NCI-H345 treated with DMSO at 0.1 percent for 48 hours (cell line): ENCODE data around the gene KIRREL3.
A peak's percentile ranks its signal among the peaks of the same experiment; 100 is the strongest.

Source experiments
- DNase-seq: peaks from one replicate; lab custom pipeline; 2025; ENCODE audit not compliant: unreplicated experiment; lab: John Stamatoyannopoulos, UW

Gene KIRREL3

DNA sequence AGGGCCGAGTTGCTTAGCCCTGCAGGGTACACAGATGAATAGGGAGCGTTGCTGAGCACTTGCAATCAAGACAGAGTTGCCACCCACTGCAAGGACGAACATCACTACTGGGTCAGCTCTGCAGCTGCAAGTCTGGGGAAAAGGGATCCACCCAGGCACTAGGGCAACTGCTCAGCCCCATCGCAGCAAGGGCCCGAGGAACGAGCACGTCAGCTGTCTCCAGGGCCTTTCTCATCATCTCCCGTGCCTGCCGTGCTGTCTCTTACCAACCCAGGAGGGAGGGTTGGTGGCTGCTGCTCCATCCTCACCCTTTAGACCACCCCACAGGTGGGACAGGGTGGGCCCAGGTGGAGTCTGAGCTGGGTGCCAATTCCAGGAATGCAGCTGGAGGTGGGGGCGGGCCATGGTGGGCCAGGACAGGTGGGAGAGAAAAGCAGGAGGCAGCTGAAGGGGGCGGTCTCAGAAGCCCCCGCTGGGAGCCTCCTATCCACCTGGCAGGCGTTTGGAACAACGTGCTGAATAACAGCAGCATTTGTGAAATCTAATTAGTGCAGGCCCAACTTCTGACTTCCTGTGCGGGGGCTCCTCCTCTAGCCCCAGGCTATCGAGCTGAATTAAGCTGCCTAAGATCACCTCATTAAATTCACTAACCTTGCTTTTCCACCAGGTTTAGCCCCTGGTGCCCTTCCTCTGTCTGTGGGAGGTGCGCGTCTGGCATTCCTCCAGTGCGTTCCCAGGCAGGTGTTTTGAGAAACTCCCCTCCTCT, 392.6 kb downstream of the KIRREL3 start:
- peak; percentile 83 for DNase-seq

DNA sequence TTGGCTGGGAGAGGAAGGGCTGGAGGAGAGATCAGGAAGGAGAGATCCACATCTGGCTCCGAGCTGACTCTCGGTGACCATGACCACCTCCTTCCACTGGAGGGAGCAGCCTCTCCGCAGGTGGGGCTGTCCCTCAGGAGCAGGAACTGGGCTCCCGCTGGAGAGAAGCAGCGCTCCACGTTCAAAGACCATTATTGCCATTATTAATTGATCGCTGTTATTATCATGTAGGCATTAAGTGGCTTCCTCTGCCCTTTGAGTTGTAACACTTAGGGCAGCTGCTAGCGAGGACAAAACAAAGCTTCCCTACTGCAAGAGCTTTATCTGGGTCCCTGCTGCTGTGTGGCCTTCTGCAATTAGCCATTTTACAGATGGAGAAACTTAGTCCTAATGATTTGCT, 393.2 kb downstream of the KIRREL3 start:
- DNase-seq: peak; percentile 51

DNA sequence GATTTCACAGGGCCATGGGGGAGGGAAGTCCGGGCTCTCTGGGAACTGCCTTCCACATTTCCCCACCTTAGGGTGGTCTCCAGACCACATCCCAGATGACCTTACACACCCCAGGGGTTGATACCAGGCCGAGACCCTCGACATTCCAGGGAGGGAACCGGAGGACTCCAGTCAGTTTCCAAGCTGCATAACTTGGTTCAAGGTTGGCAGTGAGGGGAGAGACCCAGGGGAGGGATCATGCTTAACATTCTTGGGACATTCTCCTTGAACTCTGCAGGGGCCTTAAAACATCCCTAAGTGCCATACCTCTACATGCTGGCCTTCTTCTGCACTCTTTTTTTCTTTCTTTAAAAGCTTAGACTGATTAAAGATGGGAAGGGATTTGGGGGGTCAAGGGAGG, 394.1 kb downstream of the KIRREL3 start:
- DNase-seq: no peak

DNA sequence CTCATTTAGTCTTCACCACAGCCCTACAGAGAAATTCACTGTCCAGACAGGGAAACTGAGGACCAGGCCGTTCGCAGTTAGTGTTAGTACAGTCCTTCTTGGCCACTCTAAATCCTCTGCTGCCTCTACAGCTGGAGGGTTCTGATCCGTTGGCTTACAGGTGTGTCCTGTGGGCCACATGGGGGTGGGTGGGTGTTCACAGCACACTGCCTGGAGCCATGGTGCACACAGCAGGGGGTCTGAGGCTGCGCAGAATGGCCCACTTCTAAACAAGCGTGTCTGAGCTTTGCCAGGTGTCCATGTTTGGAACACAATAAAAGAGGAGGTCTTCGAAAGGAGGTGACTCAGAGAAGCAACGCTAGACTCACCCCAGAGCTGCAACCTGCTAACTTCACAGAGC, 396.1 kb downstream of the KIRREL3 start:
- peak; percentile 67 for DNase-seq

DNA sequence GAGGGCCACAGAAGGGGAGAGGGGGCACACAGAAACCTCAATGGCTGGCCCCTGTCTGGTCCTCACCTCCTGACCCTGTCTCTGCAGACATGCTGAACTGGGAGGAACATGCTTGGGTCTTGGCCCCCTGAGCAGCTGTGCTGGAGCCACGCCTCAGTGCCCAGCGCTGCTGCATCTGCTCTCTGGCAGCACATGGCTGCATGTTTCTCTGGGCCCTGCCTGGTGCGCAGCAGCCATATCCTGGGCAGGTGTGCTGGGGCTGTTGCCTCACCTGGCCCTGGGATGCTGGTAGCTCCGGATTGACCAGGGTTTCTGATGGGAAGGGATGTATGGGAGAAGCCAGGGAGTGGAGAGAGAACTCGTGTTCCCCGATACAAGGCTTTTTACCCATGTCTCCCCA, 397.1 kb downstream of the KIRREL3 start:
- DNase-seq: no peak

DNA sequence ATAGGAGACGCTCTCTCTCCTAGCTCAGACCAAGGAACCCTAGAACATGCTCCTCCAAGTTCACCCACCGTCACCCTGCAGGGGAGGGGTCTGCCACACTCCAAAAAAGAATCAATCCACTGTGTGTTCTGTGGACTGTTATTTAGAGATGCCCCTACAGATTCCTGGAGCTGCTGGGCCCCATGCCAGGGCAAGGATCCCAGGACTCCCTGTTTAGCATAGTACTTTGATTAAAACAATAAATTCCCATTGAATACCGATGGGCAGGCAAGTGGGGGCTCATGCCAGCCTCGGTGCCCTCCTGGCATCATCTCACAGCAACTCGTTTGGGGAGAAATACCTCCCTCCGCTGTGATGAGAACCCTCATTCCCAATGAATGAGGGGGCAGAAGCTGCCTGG, 397.6 kb downstream of the KIRREL3 start:
- DNase-seq: no peak

DNA sequence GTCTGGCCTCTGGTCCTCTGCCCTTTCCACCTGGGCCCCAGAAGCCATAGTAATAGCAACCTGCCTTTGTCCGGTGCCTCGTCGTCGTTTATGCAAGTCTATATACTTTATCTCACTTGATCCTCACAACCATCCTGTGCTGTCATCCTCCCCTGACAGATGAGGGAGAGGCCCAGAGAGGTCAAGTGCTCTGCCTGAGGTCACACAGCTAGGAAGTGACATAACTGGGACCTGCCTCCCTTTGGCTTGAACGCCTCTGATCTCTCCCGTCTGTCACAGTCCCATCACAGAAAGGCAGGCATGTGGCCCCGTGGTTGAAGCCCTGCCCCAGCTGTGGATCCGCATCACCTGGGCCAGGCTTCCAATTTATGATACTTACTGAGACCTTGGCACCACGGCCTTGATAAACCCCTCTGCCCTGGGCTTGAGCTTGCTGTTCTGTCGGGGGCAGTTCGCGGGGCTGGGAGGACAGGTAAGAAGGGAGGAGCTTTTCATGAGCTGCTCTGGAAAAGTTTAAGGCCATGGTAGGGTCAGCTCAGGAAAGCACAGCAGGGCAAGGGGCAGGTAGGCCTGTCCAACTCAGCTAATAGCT, 398.1 kb downstream of the KIRREL3 start:
- DNase-seq: no peak

DNA sequence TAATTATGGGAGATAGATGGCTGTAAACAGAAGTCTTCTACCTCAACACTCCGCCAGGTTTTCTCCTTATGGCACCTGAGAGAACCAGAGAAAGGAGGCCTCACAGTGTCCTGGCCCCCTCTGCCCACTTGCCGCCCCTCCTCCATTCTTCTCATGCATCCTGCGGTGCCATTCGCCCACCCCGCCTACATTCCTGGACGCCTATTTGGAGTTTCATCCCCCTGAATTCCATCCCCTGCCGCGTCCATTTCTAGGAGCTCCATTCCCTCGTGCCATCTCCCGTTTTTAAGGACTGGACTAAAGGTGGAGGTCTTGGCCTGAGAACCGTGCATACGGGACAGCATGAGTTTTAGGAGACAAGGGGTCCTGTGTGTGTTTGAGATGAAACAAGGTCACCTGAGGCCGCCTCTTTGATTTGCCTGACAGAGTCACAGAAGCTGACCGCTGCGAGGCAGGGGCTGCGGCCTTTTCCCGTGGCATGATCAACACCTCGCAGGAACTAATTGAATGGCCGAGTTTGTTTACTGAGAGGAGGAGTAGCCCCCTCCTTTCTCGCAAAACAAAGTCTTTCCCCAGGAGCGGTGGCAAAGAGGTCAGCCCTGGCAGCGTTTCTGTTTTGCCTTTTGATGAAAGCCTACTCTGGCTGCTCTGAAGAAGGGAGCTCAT, 398.9 kb downstream of the KIRREL3 start:
- no peak for DNase-seq

DNA sequence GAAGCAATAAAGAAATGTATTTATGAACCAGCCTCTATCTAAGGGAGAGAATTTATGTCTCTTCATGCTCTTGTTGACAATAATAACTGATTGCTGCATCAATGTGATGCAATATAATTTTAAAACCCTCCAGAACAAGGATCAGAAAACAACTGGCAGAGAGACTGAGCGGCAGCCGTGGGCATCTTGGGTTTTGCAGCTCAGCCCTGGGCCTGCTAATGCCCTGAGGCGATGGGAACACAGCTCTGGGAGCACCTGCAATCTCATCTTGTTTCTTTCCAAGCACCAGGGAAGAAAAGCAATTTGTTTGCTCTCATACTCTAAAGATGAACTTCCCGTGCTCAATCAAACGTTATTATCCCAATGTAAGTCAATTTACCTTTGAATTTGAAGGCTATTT, 399.4 kb downstream of the KIRREL3 start:
- no peak for DNase-seq

DNA sequence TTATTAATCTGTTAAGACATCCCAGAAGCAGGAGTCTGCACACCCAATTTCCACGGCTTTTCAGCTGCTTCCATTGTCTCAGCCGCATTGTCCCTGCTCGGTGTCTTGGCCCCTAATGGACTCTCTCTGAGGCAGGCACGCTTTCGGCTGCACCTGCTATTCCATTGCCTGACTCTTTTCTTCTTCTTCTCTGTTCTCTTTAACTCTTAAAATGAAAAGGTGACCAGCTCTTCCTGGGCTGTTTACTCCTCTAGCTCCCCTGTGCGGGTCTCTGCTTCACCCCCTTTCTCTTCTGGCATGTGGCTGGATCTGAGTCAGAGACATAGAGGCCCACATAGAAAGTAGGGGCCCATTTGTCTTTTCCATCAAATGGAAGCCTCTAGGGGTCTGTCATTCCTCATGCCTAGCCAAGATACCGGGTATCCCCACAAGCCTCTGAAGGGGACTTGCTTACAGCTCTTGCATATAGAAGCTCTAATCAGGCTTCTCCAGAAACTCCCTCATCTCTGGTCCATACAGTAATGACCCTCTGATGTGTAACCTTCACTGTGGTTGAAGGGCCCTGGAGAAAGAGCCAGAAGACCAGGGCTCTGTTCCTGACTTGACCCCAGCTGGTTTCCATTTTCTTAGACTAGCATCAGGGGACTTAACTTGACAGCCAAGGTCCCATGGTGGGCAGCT, 401.2 kb downstream of the KIRREL3 start:
- DNase-seq: no peak

DNA sequence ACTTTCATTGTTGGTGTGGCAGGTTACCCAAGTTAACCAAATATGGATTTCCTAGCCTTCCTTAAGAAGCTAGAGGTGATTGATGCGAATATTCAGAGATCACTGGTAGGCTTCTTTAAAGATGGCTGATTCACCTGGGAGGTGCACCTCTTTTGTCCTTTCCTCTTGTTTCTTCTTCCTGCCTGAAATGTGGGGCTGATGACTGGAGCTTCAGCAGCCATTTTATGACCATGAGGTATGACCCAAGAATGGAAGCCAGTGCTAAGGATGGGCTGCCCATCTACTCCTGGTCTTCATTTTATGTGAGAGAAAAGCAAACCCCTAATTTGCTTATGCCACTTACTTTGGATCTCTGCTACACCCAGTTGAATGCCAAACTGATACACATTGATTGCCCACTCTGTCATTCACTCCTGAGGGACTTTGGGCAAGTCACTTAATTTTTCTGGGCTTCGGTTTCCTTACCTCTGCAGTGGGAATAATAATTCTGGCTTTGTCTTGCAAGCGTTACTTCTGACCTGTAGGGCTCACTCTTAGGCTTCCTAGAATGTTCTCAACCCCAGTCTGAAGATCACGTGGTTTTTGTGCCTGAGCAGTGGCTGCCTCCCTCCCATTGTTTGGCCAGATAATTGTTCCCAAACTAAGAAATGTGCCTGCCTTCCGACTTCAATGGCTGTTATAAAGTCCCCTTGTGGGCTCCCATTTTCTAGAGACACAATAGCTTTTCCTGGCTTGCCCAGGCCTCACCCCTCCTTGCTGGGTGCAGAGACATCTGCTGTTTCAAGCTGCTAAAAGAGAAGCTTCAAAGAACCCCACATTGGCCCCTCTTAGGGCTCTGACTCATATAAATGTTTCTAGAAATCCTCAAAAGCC, 402.0 kb downstream of the KIRREL3 start:
- no peak for DNase-seq

DNA sequence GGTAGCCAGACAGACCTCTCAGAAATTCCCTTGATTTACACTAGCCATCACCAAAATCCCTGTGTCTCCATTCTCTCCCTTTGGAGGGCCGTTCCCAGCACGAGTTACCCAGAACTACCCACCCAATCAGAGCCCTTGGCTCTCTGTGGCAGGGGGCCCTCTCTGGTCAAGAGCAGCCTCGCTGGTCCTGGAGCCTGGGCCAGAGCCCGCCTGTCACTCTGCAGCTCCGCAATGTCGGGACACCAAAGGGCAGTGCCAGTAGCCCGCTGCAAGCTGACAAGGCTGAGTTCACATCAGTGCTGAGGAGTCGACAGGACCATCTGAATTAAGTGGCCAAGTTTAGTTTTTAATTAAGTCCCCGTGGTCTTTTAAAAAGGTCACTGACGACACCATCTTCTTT, 403.5 kb downstream of the KIRREL3 start:
- no peak for DNase-seq

DNA sequence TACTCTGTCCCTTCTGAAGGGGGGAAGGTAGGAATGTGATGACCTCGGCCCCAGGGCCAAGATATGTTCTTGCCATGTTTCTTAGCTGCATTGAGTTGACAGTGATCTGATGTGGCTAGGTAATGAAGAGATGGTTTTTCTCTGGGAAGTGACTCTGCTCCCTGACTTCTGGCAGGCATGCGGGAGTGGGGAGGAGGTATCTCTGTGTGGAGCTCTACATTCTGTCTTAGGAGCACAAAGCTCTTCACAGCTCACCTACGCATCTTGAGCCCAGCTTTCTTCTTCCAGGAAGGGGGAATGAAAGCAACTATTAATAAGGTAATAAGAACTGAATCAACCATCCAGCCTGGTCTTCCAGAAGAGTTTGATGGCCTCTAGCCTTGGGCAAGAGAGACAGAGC, 404.1 kb downstream of the KIRREL3 start:
- DNase-seq: no peak

DNA sequence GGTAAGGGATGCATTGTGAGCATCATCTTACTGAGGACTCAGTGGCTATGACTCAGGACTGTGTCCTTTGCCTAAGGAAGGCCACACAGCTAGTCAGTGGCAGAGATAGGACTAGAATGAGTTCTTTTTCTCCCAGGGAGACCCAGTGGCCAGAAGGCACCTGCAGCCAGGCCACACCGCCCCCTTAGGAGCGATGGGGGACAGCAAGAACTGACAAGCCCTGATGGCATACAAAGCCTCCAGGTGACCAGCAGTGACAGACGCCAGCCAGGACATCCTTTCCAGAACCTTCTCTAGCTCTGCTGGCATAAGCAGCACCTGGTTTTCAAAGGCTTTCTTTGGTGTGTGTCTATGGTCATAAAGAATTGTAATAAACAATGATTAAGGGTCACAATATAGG, 405.0 kb downstream of the KIRREL3 start:
- no peak for DNase-seq

DNA sequence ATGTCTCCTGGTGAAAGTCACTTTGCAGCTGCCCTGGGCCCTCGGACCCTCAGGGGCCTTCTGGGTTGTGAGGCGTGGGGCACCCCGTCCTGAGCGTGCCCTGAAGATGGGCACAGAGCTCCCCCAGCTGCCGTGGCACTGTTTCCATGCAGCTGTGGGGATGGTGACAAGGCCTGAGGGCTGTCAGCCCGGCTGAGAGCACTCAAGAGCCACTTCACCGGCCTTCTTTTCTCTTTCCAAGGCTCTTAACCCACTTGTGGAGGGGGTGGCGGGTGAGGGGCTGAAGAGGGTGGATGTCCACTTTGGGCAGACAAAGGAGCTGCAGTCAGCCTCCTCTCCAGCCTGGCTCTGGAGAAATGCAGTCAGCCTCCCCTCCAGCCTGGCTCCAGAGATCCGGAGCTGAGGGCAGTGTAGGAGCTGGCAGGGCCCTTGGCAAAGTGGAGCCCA, 405.6 kb downstream of the KIRREL3 start:
- peak; percentile 33 for DNase-seq

DNA sequence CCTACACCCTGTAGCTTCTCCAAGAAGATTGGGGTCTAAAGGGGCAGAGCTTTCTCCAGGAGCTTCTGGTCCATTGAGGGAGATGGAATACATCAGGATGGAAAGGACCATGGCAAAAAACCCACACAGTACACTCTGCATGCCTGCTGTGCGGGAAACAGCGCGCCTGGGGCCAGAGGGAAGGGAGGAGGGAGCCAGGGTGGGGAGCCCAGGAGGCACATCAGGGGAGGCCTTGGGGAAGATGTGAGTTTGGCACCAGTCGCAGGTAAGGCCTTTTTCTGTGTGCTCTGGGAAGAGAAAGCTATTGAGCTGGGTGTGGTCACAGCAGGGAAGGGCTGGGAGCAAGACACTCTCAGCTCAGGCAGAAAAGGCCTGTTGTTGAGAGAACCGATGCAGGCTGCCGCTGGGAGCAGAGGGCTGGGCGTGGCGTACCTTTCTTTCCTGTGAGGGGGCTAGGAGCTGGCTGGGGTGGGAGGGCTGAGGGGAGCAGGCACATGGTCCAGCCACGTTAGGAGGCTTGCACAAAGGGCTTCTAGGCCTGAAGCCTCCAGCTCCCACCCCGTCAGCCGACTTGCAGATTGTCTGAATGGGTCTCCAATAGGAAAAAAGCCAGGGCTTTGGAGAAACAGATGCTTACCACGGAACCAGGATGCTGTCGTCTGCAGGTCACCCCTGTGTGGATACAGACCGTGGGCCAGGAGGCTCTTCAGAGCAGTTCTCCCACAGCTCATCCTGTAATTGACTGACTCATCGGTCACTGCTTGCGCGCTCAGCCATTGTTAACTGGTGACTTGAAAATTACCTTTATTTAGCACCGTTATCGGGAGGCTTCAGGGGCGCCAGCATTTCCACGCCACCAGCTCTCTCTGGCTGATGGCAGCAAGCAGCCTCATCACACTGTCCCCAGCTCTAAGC, 407.8 kb downstream of the KIRREL3 start:
- peak; percentile 91 for DNase-seq

DNA sequence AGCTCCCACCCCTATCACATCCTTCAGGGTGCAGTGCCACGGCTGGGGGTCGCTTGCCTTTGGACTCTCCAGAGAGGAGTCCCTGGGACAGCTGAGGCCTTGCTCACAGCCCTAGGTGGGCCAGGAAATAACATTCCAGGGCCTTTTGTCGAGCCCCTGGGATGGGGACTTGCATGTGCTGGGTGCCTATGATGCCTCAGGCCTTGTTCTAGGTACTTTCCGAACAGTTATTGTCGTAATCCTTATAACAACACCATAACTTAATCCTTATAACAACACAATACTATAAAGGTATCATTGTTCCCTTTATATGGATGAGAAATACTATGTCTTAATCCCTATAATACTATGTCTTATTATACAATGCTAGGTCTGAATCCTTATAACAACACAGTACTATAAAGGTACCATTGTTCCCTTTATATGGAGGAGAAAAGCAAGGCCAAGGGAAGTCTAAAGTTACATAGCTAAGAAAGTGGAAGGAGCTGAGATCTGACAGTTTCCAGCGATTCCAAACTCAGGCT, 408.5 kb downstream of the KIRREL3 start:
- no peak for DNase-seq

DNA sequence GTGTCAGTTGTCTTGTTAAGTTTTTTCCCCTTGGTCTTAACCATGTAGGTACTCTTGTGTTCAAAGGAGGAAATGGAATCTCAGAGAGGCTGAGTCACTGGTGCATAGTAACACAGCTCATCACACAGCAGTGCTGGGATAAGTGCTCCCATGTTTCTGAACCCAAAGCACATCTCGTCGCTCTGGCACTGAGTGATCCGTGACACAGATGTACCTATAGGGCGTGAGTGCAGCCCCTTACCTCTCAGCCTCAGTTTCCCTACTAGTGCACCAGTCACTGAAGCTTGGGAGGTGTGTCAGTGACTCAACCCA, 411.1 kb downstream of the KIRREL3 start:
- no peak for DNase-seq

DNA sequence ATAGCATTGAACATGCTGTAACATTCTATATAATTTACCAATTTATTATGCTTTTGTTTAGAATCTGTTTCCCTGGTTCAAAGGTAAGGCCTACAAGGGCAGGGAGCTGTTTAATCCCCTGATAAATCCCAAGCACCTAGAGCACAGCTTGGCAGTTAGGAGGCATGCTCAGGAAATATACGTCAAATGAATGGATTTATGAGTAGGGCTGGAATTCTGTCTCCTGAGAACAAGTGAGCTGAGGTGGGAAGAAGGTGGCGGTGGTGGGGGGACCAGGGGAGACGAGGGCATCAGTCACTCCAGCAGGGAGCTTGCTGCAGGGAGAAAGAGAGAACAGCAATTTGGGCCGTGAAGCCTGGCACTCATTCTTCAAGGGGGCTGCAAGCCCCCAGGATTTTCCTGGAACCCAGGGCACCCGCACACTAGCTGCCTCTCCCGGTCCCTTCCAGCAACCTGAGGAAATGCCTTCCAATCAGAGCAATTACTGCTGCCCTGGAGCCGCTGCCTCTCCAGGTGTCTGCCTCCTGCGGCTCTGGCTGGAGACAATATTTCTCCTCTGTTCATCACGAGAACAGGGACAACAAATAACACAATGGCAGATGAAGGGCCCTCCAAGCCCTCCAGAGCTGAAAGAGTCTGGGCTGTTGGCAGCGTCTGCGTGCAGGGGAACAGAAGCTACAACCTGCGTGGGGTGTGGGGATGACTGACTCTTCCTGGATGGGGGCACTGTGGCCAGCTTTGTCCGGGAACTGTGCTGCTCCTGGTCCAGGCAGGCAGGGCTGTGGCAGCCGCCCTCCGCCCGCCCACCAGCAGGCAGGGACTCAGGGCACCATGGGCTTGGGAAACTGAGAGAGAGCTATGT, 411.7 kb downstream of the KIRREL3 start:
- peak; percentile 91 for DNase-seq
